Measurements from ENCODE around the gene NBEA.
"Not testable (repeated sequence)": the region's sequence is repeated elsewhere in the genome, so short reads cannot be mapped to it uniquely, and the experiment has no call there.

Gene NBEA

GRCh38 chr13:34993470-34993869 lies 51.4 kb downstream of the NBEA start:
- no peak overlapping the region for H3K4me3 ChIP-seq (ENCODE audit: control insufficient read depth, low read depth, low read length)
- no peak for DNase-seq (ENCODE audit: low read depth)
- TF ChIP-seq, protein P1, sequence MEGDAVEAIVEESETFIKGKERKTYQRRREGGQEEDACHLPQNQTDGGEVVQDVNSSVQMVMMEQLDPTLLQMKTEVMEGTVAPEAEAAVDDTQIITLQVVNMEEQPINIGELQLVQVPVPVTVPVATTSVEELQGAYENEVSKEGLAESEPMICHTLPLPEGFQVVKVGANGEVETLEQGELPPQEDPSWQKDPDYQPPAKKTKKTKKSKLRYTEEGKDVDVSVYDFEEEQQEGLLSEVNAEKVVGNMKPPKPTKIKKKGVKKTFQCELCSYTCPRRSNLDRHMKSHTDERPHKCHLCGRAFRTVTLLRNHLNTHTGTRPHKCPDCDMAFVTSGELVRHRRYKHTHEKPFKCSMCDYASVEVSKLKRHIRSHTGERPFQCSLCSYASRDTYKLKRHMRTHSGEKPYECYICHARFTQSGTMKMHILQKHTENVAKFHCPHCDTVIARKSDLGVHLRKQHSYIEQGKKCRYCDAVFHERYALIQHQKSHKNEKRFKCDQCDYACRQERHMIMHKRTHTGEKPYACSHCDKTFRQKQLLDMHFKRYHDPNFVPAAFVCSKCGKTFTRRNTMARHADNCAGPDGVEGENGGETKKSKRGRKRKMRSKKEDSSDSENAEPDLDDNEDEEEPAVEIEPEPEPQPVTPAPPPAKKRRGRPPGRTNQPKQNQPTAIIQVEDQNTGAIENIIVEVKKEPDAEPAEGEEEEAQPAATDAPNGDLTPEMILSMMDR (IDR thresholded peaks at IDR 0.05; ENCODE audit: control insufficient read depth, insufficient read depth, low read depth, low read length, missing control alignments): no peak

DNA sequence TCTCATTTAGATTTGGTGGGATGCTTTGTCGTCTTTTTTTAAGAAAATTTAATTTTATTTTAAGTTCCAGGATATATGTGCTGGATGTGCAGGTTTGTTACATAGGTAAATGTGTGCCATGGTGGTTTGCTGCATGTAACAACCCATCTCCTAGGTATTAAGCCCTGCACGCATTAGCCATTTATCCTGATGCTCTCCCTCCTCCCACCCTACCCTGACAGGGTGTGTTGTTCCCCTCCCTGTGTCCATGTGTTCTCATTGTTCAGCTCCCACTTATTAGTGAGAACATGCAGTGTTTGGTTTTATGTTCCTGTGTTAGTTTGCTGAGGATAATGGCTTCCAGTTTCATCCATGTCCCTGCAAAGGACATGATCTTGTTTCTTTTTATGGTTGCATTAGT lies 61.7 kb downstream of the NBEA start:
- DNase-seq (ENCODE audit: low read depth); H3K4me3 ChIP-seq (ENCODE audit: control insufficient read depth, low read depth, low read length): not testable (repeated sequence)

DNA sequence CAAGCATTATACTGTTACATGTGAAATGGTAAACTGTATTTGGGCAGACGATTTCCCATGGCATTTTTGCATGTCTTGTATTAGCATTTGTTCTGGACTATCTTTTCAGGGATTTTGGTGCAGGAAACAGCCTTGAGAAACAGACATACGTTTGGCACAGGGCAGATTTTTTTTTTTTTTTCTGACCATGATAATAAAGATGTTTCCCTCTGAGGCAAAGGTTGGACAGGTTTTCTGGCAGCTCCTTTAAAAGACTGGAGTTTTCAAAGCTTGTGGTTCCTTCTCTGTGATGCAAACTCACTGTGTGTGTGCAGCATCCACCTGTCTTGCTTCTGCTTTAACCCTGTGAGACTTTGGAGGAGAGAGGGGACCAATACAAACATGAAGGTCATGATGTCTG lies 63.0 kb downstream of the NBEA start:
- no peak overlapping the region for H3K4me3 ChIP-seq (ENCODE audit: control insufficient read depth, low read depth, low read length)
- no peak for DNase-seq (ENCODE audit: low read depth)
- TF ChIP-seq, protein P1 (IDR thresholded peaks at IDR 0.05; ENCODE audit: control insufficient read depth, insufficient read depth, low read depth, low read length, missing control alignments): no peak

DNA sequence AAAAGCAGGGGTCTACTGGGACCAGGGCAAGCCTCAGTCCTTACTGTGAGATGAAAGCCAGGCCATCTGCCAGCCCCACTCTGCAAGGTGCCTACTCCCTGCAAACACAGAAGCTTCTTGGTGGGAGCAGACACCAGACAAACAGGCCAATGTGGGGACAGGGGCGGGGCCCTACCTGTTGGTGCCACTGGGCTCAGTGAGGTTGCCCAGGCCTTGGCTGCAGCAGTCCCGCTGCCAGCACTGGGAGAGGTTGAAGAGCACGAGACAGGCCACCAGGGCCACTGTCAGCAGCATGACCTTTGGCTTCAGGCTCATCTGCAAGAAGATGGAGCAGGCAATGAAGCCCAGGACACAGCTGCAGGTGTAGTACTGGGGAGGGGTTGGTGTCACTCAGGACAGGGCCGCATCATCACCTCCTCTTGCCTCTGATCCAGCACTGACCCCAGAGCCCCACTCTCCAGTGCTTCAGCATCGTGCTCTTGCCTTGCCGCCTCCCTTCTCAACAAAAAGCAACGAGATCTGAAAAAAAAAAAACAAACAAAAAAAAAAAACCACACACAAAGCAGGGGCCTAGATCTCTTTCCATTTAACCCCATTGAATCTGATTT lies 72.6 kb downstream of the NBEA start:
- no peak for DNase-seq (ENCODE audit: low read depth)
- TF ChIP-seq, protein P1 (IDR thresholded peaks at IDR 0.05; ENCODE audit: control insufficient read depth, insufficient read depth, low read depth, low read length, missing control alignments): no peak
- no peak overlapping the region for H3K4me3 ChIP-seq (ENCODE audit: control insufficient read depth, low read depth, low read length)

GRCh38 chr13:35016362-35017112 lies 74.5 kb downstream of the NBEA start:
- TF ChIP-seq, protein P1 (IDR thresholded peaks at IDR 0.05; ENCODE audit: control insufficient read depth, insufficient read depth, low read depth, low read length, missing control alignments): no peak
- no peak for DNase-seq (ENCODE audit: low read depth)

DNA sequence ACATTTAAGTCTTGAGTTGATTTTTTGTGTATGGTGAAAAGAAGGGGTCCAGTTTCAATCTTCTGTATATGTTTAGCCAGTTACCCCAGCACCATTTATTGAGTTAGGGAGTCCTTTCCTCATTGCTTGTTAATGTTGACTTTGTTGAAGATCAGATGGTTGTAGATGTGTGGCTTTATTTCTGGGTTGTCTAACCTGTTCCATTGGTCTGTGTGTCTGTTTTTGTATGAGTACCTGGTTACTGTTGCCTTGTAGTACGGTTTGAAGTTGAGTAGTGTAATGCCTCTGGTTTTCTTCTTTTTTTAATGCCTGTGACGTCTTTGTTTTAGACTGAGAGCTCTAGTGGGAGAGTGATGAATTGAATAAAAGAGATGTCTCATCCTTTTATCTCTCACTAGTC lies 83.2 kb downstream of the NBEA start:
- no peak overlapping the region for H3K4me3 ChIP-seq (ENCODE audit: control insufficient read depth, low read depth, low read length)
- no peak for DNase-seq (ENCODE audit: low read depth)
- TF ChIP-seq, protein P1 (IDR thresholded peaks at IDR 0.05; ENCODE audit: control insufficient read depth, insufficient read depth, low read depth, low read length, missing control alignments): no peak

More at GRCh38 chr13:35016362-35017112, 74.5 kb downstream of the NBEA start:
- no peak overlapping the region for H3K4me3 ChIP-seq (ENCODE audit: control insufficient read depth, low read depth, low read length)

DNA sequence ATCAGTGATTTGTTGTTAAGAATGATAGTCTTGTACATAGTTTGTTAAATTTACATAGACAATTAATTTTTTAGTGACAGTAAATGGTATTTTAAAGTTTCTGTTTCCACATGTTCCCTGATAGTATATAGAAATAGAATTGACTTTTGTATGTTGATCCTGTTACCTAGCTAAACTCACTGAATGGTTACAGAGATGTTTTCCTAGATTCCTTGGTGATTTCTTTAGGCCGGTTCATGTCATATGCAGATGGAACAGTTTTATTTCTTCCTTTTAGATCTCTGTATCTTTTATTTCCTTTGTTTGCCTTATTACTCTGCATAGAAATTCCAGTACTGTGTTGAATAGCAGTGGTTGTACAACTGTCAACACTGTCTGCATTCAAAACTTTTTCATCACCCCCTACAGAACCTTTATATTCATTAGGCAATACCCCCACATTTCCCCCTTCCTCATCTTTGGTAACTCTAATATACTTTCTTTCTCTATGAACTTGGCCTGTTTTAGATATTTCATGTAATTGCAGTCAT lies 86.3 kb downstream of the NBEA start:
- no peak for DNase-seq (ENCODE audit: low read depth)
- H3K4me3 ChIP-seq (ENCODE audit: control insufficient read depth, low read depth, low read length): no peak overlapping the region
- TF ChIP-seq, protein P1 (IDR thresholded peaks at IDR 0.05; ENCODE audit: control insufficient read depth, insufficient read depth, low read depth, low read length, missing control alignments): no peak

Measured in AG09309 (cell line).